GM12891 (cell line): ENCODE data around the gene LRIG3.

Source experiments
- PAX5 ChIP-seq: IDR thresholded peaks from 2 replicates; pipeline ENCODE4 v1.6.1; 2011; ENCODE audit warnings: low read length, moderate library complexity, mild to moderate bottlenecking; ENCODE audit not compliant: insufficient read depth, severe bottlenecking
- POLR2A ChIP-seq: IDR thresholded peaks from 2 replicates; pipeline ENCODE4 v1.6.1; 2011; ENCODE audit warnings: low read depth, low read length, control low read depth
- POLR2AphosphoS5 ChIP-seq: IDR thresholded peaks from 2 replicates; pipeline ENCODE4 v1.6.1; 2011; ENCODE audit warnings: low read depth, low read length, control low read depth
- POU2F2 ChIP-seq: IDR thresholded peaks from 2 replicates; pipeline ENCODE4 v1.6.1; 2011; ENCODE audit warnings: low read depth, mild to moderate bottlenecking, control low read depth, low read length, moderate library complexity
- SPI1 ChIP-seq: IDR thresholded peaks from 2 replicates; pipeline ENCODE4 v1.6.1; 2011; ENCODE audit warnings: low read depth, low read length, control low read depth
- TAF1 ChIP-seq: IDR thresholded peaks from 2 replicates; pipeline ENCODE4 v1.6.1; 2011; ENCODE audit warnings: low read depth, low read length, control low read depth

GRCh38 chr12:58918469-58918844, 1.8 kb downstream of the LRIG3 start:
- no peak for TF ChIP-seq POLR2A
- TF ChIP-seq POLR2AphosphoS5, result no peak
- TF ChIP-seq SPI1, result no peak
- no peak for TF ChIP-seq TAF1
- no peak for TF ChIP-seq POU2F2
- TF ChIP-seq PAX5, result no peak
